Mucosa of stomach (tissue), 1 donor: ENCODE measurements around the gene MLN.

Source experiments
- H3K27me3 ChIP-seq: one replicate; pipeline ENCODE4 v1.7.0; 2013; ENCODE audit warnings: mild to moderate bottlenecking, low read length; ENCODE audit not compliant: control insufficient read depth, insufficient read depth
- H3K36me3 ChIP-seq: one replicate; pipeline ENCODE4 v1.7.0; 2013; ENCODE audit warnings: low read length; ENCODE audit not compliant: control insufficient read depth, insufficient read depth
- H3K4me1 ChIP-seq: one replicate; pipeline ENCODE4 v1.7.0; 2013; ENCODE audit warnings: mild to moderate bottlenecking, low read length; ENCODE audit not compliant: control insufficient read depth, insufficient read depth
- H3K4me3 ChIP-seq: one replicate; pipeline ENCODE4 v1.7.0; 2013; ENCODE audit warnings: low read length
- H3K9ac ChIP-seq: one replicate; pipeline ENCODE4 v1.7.0; 2013; ENCODE audit warnings: mild to moderate bottlenecking, low read length, moderate library complexity
- H3K9me3 ChIP-seq: one replicate; pipeline ENCODE4 v1.7.0; 2013; ENCODE audit warnings: mild to moderate bottlenecking, low read length, moderate library complexity; ENCODE audit not compliant: control insufficient read depth
- donor health status: Pancreatic carcinoma.

MLN gene

DNA sequence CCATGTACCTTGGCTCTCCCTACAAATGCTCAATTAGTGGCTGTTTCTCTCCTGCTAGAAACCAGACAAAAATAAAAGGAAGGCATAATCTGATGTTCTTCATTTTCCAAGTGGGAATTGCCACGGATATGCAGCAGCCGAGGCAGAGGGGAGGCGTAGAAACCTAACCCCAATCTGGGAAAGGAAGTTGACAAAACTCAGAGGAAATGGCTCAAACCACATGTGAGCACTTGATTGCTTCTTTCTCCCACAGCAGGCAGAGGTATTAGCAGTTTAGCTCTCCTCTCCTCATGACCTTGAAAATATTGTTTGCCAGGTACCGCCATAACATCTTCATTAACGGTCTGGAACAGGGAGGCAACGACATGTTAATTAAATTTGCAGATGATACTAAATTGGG lies 3.8 kb upstream of the MLN start:
- H3K27me3 ChIP-seq: peaks cover 33% of the 10 kb centered on the region
- H3K9me3 ChIP-seq: no peaks in the 10 kb centered on the region
- H3K36me3 ChIP-seq: no peaks in the 10 kb centered on the region
- no peak overlapping the region for H3K9ac ChIP-seq
- H3K4me1 ChIP-seq: no peaks in the 10 kb centered on the region
- no peak overlapping the region for H3K4me3 ChIP-seq

- no peaks in the 10 kb centered on the region for H3K4me1 ChIP-seq
- no peak overlapping the region for H3K4me3 ChIP-seq
- no peak overlapping the region for H3K9ac ChIP-seq
- H3K36me3 ChIP-seq: no peaks in the 10 kb centered on the region
- H3K9me3 ChIP-seq: no peaks in the 10 kb centered on the region
- H3K27me3 ChIP-seq: peaks cover 25% of the 10 kb centered on the region
Observed at GRCh38 chr6:33806841-33807240, 3.0 kb upstream of the MLN start.

DNA sequence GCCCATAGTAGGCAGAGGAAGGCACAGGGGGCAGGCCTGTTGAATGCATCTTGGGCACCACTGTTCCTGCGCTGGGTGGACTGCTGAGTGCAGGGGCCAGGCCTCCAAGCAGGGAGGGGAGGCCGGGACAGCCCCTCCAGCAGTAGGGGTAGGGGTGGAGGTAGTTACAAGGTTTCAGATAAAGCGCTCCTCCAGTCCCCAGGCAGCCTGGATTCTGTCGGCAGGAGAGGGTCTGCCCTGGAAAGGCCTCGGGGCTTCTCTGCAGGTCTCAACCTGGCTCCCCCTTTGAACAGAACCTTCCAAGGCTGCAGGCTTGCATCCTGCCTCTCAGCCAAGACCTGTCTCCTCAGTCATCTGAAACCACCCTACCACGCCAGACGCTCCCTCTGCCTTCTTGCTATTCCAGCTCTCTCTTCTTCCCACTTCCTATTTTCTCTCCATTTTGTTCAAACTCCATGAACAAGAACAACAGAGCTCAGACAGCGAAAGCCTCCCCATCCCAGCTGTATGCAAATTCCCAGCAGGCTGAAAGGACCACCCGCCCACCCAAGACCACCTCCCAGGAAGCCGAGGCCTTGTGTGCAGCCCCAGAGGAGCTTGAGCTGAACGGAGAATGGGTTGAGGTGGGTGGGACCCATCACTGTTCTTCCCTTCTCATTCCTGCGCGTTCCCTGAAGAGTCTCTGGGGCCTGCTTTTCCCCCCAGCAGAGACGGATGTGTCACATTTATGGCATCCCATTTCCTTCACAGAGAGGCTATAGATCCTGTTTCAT lies 1.4 kb downstream of the MLN start:
- Histone ChIP-seq H3K9ac (no peak overlapping the region), H3K4me1 (no peaks in the 10 kb centered on the region), H3K36me3 (no peaks in the 10 kb centered on the region), H3K27me3 (peaks cover 26% of the 10 kb centered on the region), H3K4me3 (no peak overlapping the region), H3K9me3 (no peaks in the 10 kb centered on the region)

- H3K36me3 ChIP-seq: no peaks in the 10 kb centered on the region
- H3K9me3 ChIP-seq: no peaks in the 10 kb centered on the region
- H3K27me3 ChIP-seq: peaks cover 26% of the 10 kb centered on the region
- H3K4me1 ChIP-seq: no peaks in the 10 kb centered on the region
- no peak overlapping the region for H3K4me3 ChIP-seq
- H3K9ac ChIP-seq: no peak overlapping the region
Observed at GRCh38 chr6:33801611-33802010, 2.2 kb downstream of the MLN start.

GRCh38 chr6:33800248-33800969 lies 3.4 kb downstream of the MLN start:
- Histone ChIP-seq H3K36me3 (no peaks in the 10 kb centered on the region), H3K9ac (no peak overlapping the region), H3K27me3 (peaks cover 30% of the 10 kb centered on the region), H3K9me3 (no peaks in the 10 kb centered on the region), H3K4me1 (no peaks in the 10 kb centered on the region), H3K4me3 (no peak overlapping the region)

DNA sequence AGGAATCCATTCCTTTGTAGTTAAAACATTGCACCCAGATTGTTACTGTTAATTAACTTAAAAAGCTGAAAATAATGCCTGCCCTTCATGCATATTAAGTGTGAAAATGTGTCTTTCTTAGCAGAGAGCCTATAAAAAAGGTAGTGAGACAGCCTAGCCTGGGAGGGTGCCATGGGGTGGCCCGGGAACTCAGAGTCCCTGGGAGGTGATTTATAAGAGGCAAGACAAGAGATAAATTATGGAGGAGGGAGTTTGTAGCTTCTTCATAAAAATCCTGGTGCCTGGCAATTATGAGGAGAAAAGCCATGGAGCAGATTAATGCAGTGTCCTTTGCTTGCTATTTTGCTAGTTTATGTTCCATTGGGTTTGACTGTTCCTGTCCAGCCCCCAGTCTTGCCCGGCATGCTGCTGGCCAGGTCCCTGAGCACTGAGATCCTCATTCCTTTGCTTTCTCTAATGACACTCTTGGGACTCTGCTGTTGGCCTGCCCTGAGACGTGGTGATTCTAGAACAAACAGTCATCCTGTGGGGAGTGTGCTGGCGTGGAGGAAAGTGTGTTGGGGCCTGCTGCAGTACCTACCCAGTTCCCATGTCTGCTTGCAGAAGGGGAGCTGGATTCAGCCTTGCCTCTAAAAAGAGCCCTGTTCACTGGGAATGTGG lies 4.2 kb downstream of the MLN start:
- Histone ChIP-seq H3K4me3 (no peak overlapping the region), H3K9ac (no peak overlapping the region), H3K36me3 (no peaks in the 10 kb centered on the region), H3K4me1 (no peaks in the 10 kb centered on the region), H3K27me3 (peaks cover 27% of the 10 kb centered on the region), H3K9me3 (no peaks in the 10 kb centered on the region)

DNA sequence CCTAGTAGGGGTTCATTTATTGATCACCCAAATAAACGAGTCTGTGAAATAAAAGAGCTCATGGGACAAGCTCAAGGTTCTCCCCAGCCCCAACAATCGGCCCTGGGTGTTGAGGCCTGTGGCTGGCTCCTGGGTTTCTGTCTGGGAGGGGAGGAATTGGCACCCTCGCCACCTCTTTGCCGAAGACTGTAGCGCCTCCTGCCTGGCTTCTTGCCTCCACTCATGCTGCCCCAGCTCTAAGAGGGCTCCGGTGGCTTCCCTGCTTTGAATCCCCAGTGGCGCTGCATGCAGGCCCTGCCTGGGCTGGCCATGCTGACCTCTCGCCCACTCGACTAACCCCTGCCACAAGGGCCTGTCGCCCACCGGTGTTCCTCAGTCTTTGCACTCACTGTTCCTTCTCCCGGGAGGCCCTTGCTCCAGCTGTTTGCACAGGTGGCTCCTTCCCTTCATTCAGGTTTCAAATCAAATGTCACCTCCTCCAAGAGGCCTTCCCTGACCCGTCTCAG lies 5.4 kb downstream of the MLN start:
- H3K4me1 ChIP-seq: no peaks in the 10 kb centered on the region
- peaks cover 25% of the 10 kb centered on the region for H3K27me3 ChIP-seq
- no peak overlapping the region for H3K9ac ChIP-seq
- H3K9me3 ChIP-seq: no peaks in the 10 kb centered on the region
- no peaks in the 10 kb centered on the region for H3K36me3 ChIP-seq
- H3K4me3 ChIP-seq: no peak overlapping the region

- Histone ChIP-seq H3K36me3 (no peaks in the 10 kb centered on the region), H3K9me3 (no peaks in the 10 kb centered on the region), H3K27me3 (peaks cover 28% of the 10 kb centered on the region), H3K4me3 (no peak overlapping the region), H3K4me1 (no peaks in the 10 kb centered on the region), H3K9ac (no peak overlapping the region)
Observed at GRCh38 chr6:33797626-33798342, 6.0 kb downstream of the MLN start.

DNA sequence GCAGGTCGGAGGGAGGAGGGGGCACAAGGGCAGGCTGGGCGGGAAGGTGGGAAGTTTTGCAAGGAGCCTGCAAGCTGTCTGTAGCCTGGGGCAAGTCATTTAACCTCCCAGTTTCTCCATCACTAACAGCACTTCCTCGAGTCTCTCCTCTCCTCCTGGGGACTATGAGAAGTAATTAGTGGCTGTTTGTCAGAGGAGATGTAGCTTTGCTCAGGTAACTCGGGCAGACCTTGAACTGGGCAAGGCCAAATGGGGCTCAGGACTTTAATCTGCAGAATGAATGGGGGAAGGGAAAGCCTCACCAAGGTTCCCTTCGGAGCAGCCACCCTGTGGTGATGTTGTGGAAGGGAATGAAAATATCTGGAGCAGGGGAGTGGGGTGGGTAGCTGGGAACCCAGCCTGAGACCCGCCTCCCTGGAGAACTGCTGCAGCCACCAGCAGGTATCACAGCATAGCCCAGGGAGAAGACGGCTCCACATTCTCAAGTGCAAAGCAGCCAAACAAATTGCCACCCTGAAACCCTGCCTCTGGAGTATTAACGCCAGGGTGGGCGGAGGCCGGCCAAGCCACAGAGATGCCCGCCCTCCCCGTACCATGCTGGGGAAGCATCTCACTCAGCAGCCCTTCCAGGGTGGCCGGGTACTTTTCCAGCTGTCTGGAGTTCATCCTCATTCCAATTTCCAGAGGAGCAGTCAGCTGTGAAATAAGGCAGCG lies 8.7 kb downstream of the MLN start:
- Histone ChIP-seq H3K9me3 (no peaks in the 10 kb centered on the region), H3K27me3 (peaks cover 39% of the 10 kb centered on the region), H3K9ac (no peak overlapping the region), H3K4me3 (no peak overlapping the region), H3K4me1 (no peaks in the 10 kb centered on the region), H3K36me3 (no peaks in the 10 kb centered on the region)

DNA sequence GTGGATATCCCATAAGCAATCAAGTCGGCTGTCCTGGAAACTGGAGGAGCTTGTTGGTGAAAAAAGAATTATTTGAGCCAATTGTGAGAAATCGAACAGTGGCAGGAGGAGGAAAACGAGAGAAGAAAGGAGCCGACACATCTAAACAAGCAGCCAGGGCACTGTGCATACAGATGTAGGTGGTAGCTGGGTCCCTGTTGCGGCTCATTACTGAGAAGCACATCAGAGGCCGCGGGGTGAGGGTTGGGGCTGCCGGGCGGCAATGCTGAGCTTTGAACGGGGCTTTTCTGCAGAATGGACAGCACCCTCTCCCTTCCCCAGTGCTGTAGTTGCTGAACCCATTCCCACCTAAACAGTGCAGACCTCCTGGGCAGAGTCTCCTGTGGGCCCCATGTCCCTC lies 10.8 kb downstream of the MLN start:
- Histone ChIP-seq H3K27me3 (peaks cover 29% of the 10 kb centered on the region), H3K36me3 (no peaks in the 10 kb centered on the region), H3K4me3 (no peak overlapping the region), H3K9me3 (no peaks in the 10 kb centered on the region), H3K4me1 (no peaks in the 10 kb centered on the region), H3K9ac (no peak overlapping the region)

DNA sequence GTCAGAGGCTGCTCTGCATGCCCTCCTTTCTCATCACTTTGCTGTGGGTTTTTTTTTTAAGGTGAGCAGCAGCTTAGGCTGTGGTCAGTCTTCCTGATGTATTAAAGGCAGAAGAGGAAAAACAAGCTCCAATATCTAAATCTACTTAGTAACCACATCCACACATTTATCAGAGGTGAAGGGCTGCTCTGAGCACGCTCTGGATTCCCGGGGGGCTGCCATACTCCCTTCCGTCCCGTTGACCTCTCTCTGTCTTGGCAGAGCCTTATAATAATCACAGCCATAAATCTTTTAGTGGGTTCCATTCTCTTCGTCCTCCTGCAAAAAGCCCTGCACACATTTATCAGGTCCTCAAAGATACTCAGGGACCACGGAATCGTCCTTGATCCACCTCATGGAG lies 12.2 kb downstream of the MLN start:
- H3K27me3 ChIP-seq: peaks cover 24% of the 10 kb centered on the region
- H3K4me1 ChIP-seq: peaks cover 13% of the 10 kb centered on the region
- H3K9me3 ChIP-seq: no peaks in the 10 kb centered on the region
- H3K9ac ChIP-seq: no peak overlapping the region
- no peaks in the 10 kb centered on the region for H3K36me3 ChIP-seq
- no peak overlapping the region for H3K4me3 ChIP-seq
